ENCODE measurements around the gene EPHA1.

EPHA1 gene

GRCh38 chr7:143408686-143409561 is at the start of gene EPHA1:
Gene EPHA1 (minus strand): TSS chr7:143408856. CDS start chr7:143408805, 51 bp downstream.
- in situ Hi-C loops (cut with HindIII; ENCODE audit: low sequenced_read_pairs), result no loop called here

GRCh38 chr7:143458263-143458662 is 49.6 kb upstream of the EPHA1 start:
- in situ Hi-C loops (cut with HindIII; ENCODE audit: low sequenced_read_pairs), result no loop called here

- in situ Hi-C loops (cut with HindIII; ENCODE audit: low sequenced_read_pairs), result no loop called here
Measured at GRCh38 chr7:143456992-143457793, 48.5 kb upstream of the EPHA1 start.

GRCh38 chr7:143455942-143456341 is 47.3 kb upstream of the EPHA1 start:
- in situ Hi-C loops (cut with HindIII; ENCODE audit: low sequenced_read_pairs), result no loop called here

- in situ Hi-C loops (cut with HindIII; ENCODE audit: low sequenced_read_pairs), result no loop called here
Measured at GRCh38 chr7:143455491-143455890, 46.8 kb upstream of the EPHA1 start.

- in situ Hi-C loops (cut with HindIII; ENCODE audit: low sequenced_read_pairs), result no loop called here
Measured at GRCh38 chr7:143454091-143454680, 45.5 kb upstream of the EPHA1 start.

GRCh38 chr7:143452495-143452894 is 43.8 kb upstream of the EPHA1 start:
- in situ Hi-C loops (cut with HindIII; ENCODE audit: low sequenced_read_pairs), result no loop called here

- in situ Hi-C loops (cut with HindIII; ENCODE audit: low sequenced_read_pairs), result no loop called here
Measured at GRCh38 chr7:143451746-143452145, 43.1 kb upstream of the EPHA1 start.

- in situ Hi-C loops (cut with HindIII; ENCODE audit: low sequenced_read_pairs), result no loop called here
Measured at GRCh38 chr7:143451122-143451521, 42.5 kb upstream of the EPHA1 start.

- in situ Hi-C loops (cut with HindIII; ENCODE audit: low sequenced_read_pairs), result no loop called here
Measured at GRCh38 chr7:143449793-143450192, 41.1 kb upstream of the EPHA1 start.

- in situ Hi-C loops (cut with HindIII; ENCODE audit: low sequenced_read_pairs), result no loop called here
Measured at GRCh38 chr7:143448429-143448828, 39.8 kb upstream of the EPHA1 start.

- in situ Hi-C loops (cut with HindIII; ENCODE audit: low sequenced_read_pairs), result no loop called here
Measured at GRCh38 chr7:143447466-143447865, 38.8 kb upstream of the EPHA1 start.

- in situ Hi-C loops (cut with HindIII; ENCODE audit: low sequenced_read_pairs), result no loop called here
Measured at GRCh38 chr7:143444785-143445184, 36.1 kb upstream of the EPHA1 start.

GRCh38 chr7:143444063-143444782 is 35.6 kb upstream of the EPHA1 start:
- in situ Hi-C loops (cut with HindIII; ENCODE audit: low sequenced_read_pairs), result no loop called here

GRCh38 chr7:143443153-143443552 is 34.5 kb upstream of the EPHA1 start, which contains the start of gene TAS2R60:
Gene TAS2R60 (plus strand): TSS chr7:143443453. CDS start chr7:143443453, 0 bp downstream.
- in situ Hi-C loops (cut with HindIII; ENCODE audit: low sequenced_read_pairs), result no loop called here

- in situ Hi-C loops (cut with HindIII; ENCODE audit: low sequenced_read_pairs), result no loop called here
Measured at GRCh38 chr7:143439866-143440265, 31.2 kb upstream of the EPHA1 start.

GRCh38 chr7:143437578-143437977 is 28.9 kb upstream of the EPHA1 start:
- in situ Hi-C loops (cut with HindIII; ENCODE audit: low sequenced_read_pairs), result no loop called here

GRCh38 chr7:143436325-143436946 is 27.8 kb upstream of the EPHA1 start:
- in situ Hi-C loops (cut with HindIII; ENCODE audit: low sequenced_read_pairs), result no loop called here

- in situ Hi-C loops (cut with HindIII; ENCODE audit: low sequenced_read_pairs), result no loop called here
Measured at GRCh38 chr7:143435266-143435665, 26.6 kb upstream of the EPHA1 start.

GRCh38 chr7:143434660-143435059 is 26.0 kb upstream of the EPHA1 start:
- in situ Hi-C loops (cut with HindIII; ENCODE audit: low sequenced_read_pairs), result no loop called here
